22Rv1 (cell line): ENCODE results near the gene KRT75.

Source experiments
- CTCF ChIP-seq: fragments of 450-650 bp; IDR thresholded peaks from 2 replicates; pipeline ENCODE4 v1.5.1; 2017; ENCODE audit warnings: mild to moderate bottlenecking
- ZFX ChIP-seq: fragments of 450-650 bp; IDR thresholded peaks from 2 replicates; pipeline ENCODE4 v1.6.1; 2017; ENCODE audit warnings: antibody characterized with exemption, borderline replicate concordance

DNA sequence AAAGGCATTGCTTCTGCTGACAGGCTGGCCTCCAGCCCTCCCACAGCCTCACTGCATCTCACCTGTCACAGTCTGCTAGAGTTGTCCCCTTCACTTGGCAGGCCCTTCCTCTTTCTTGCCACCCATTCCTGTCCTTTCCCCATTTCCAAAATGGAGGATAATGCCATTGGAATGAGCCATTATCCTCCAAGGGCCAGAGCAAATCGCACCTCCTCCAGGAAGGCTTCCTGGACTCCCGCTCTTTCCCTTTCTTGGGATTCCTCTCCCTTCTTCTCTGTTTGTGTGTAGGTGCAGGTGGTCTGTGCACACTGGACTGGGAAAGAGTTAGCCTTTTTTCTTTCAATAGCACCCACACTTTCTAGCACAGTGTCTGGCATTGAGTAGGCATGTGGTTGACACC, 31.8 kb downstream of the KRT75 start:
- TF ChIP-seq CTCF (no peak), ZFX (no peak)
